Stimulated activated CD8-positive, alpha-beta memory T cell treated with anti-CD3 and anti-CD28 coated beads, Interleukin-7, amount 100 ng/mL, for 48 hours (primary cell): ENCODE data around the gene CEP131.

Experiments used
- DNase-seq, 2 donors: peaks; one replicate each; pipeline ENCODE4 v3.0.0-alpha.2; 2020; ENCODE audit warnings: low read depth in 1 of 2; ENCODE audit errors: extremely low read depth in 1 of 2

Gene CEP131

DNA sequence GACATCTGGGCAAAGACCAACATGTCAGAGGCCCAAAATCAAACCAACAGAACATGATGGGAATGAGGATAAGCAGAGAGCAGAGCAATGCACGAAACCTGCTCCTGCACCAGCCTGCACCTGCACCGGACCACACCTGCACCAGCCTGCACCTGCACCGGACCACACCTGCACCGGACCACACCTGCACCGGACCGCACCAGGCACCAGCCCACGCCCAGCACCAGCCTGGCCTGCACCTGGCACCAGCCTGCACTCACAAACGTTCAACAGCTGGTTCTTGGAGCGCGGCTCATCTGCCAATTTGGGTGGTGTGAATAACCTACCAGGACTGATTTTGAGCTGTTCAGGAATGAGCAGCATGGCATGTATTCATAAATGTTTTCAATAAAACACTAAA is 18.2 kb downstream of the CEP131 start:
- no peak for DNase-seq

- DNase-seq: no peak
Measured at GRCh38 chr17:81203136-81203535, 19.6 kb downstream of the CEP131 start.

DNA sequence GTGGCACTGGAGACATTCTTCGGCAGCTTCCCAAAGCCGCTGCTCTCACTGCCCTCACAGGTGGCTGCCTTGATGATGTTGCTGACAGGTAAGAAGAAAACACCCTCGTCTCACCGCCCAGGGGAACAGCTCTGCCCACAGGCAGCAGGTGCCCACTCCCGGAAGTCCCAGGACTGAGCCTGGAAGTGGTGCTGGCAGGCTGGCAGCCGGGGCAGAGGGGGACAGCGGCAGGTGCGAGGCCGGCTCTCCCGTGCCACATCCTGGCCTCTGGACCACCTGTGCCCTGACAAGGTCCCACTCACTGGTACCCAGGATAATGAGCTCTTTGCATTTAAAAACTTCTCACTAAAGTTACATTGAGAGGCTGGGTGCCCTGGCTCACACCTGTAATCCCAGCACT is 20.4 kb downstream of the CEP131 start:
- DNase-seq: no peak

GRCh38 chr17:81200695-81201580 is 21.8 kb downstream of the CEP131 start:
- DNase-seq: no peak

DNA sequence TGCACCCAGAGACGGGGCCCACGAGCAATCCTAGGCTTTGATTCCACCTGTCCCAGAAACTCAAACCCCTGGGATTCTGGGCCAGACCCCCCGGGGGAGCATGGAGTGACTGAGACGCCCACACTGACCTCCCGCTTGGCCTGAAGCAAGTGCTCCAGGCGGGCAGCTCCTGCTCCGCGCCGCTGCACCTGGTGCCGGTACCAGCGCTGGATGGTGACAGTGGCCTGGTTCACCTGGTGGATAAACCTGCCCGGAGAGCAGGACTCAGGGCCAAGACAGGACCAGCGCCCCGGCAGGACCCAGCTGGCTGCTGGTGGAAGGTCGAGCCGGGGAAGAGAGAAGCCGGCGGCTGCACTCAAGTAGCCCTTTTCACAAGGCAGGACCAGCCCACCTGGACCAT is 22.6 kb downstream of the CEP131 start:
- DNase-seq: no peak

GRCh38 chr17:81199482-81199830 is 23.3 kb downstream of the CEP131 start:
- DNase-seq: no peak

DNA sequence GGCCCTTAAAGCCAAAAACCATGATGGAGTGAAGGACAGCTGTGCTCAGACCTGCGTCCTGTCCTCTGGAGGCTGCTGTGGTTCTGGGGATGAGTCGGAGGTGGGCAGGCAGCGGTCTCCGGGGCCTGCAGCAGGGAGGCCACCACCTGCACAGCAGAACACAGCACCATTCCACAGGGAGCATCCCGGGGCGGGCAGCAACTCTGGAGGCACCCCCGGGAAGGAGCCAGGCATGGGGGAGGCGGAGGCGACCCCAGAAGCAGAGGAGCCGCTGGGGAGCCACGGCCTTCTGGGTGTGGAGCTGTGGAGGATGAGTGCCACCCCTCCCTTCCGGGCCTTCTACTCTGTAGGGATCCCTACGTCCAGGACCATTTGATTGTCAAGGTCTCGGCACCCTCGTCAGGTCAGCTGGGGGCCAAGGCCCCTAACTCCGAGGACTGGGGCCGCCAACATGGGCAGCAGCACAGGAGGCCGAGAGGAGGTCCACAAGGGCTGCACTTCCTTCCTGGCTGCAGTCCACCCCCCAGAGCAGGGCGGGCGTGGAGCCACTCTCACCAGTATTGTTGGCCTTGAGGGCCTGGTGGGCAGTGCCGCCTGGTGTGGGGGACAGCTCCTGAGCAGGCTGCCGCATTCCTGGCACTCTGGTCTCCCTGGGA is 23.8 kb downstream of the CEP131 start:
- no peak for DNase-seq

DNA sequence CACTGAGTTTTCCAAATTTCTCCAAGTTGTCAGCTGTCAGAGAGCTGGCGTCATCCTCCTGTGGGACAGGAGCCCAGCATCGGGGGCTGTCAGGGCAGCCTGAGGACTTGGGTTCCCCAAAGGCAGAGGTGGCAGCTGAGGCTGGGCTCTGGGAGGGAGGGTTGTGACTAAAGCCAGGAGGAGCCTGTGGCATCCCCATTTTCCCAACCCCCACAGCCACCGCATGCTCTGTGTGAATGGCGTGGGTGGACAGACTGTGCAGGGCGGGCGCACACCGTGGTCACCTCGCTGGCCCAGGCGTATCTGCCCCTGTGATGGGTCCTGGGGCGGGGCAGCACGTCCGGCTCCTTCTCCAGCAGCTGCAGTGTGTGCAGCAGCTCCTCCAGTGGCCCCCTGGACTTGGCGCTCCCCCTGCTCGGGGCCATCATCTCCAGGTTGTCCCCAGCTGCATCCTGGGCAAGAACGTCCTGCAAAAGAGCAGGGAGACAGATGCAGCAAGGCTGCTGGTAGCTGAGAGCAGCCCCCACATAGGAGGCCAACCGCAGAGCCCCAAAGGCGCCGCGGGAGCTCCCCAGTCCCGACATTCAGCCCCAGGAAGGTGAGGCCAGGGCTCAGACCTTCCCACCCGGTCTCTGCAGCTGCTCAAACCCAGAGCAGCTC is 24.8 kb downstream of the CEP131 start:
- DNase-seq: no peak

- DNase-seq: no peak
Measured at GRCh38 chr17:81197409-81197795, 25.4 kb downstream of the CEP131 start.

- no peak for DNase-seq
Measured at GRCh38 chr17:81196505-81197408, 26.0 kb downstream of the CEP131 start.

GRCh38 chr17:81195941-81196495 is 26.7 kb downstream of the CEP131 start:
- no peak for DNase-seq

DNA sequence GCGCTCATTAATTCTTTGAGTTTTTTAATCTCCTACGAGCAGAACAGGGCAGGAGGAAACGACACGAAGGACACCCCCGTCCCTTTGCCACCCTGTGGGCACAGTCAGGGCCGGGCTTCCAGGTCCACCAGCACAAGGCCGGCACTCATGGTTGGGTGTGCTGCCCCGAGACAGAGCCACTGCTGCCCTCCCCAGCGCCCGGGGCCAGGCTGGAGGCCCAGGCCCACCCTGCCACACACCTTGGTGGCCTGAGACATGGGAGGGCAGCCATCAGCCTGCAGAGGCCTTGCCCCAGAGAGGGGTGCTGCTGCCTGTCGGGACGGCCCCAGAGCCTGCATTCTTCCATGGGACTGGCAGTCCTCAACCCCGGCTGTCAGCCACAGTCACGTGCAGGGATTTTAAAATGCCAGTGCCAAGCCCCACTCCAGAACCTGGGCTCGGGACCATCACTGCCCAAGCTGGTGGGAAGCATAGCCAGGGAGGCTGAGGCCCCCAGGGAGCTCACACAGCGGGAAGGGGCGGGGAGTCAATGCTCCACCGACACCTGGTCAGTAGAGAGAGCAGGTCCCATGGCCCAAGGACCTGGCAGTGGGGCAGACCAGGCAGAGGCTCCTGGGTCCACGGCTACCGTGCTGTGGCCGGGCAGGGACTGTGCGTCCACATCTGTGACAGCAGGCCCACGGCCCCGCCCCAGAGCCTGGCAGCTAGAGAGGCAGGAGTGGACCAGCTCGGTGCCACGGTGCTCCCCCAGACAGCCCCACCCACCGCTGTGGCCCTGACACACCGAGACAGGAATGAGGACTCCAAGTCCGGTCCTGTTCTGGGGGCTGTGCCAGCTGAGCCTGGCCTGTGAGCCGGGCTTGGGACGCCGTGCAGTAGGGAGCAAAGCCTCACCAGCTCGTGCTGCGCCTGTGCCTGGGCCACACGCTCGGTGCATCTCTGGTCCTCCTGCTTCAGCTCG is 27.5 kb downstream of the CEP131 start:
- no peak for DNase-seq

DNA sequence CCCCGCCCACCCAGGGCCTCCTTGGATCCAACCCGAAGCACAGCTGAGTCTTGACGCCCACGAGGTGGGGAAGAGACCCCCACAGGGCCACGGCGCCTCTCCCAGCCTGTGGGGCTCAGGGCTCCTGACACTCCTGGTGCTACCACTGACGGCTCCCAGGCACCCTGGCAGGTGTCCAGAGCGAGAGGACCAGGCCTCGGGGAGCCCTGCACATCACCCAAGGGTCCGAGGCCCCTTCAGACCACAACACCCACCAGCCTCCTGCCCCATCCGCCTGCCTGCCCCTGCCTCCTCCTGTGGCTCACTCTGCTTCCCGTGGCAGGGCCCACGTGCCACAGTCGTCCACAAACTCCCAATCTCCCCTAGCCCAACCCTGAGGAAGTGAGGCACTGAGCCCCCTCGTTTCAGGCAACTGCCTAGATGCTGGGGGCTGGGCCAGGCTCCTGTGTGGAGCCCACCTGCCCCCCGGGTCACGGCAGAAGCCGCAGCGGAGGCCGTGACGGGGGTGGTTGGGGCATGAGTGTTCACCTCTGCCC is 28.5 kb downstream of the CEP131 start:
- no peak for DNase-seq

- no peak for DNase-seq
Measured at GRCh38 chr17:81193470-81194224, 29.1 kb downstream of the CEP131 start.

GRCh38 chr17:81193051-81193410 is 29.7 kb downstream of the CEP131 start:
- DNase-seq: no peak

DNA sequence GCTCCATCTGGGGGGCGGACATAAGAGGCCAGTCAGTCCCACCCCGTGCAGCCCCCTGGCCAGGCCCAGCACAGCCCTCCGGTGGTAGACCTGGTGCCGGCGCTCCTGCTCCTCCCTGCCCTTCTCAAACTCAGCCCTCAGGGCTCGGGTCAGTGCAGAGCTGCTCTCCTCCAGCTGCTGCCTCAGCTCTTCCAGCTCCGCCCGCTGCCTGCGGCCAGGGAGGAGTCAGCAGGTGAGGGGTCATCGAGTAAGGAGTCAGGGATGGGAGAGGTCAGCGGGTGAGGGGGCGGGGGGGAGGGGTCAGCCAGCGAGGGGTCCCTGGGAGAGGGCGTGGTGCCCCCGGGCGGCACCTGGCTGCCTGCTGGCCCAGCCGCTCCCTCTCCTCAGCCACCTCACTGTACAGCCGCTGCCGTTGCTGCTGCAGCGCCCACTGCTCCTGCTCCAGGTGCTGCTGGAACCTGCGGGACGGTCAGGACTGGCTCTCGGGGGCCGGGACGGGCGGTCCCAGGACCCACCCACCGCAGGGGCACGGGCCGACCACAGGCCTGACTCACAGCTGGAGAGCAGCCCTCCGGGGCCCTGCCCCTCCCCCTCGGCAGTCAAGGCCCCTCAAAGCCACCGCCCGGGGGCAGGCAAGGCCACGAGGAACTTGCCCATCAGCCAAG is 30.2 kb downstream of the CEP131 start:
- no peak for DNase-seq

- DNase-seq: no peak
Measured at GRCh38 chr17:81191646-81192045, 31.1 kb downstream of the CEP131 start.

DNA sequence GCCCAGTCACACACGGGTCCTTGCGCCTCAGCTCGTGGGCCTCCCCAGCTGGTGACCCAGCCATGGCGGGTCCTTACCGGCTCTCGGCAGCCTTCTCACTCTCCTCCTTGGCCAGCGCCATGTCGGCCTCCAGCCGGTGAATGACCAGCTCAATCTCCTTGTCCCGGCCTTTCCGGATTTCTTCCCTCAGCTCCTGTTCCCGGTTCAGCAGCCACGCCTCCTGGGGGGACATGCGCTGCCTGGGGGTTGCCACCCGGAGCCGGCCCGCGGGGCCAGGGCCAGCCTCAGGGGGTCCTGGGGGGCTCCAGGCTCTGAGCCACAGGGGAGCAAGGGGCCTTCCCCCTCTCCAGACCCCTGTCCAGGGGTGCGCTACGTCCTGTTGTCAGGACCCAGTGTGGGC is 31.6 kb downstream of the CEP131 start:
- no peak for DNase-seq
